ENCODE measurements around the gene RBM5. TPM values are rescaled to one million over a fixed set of nuclear protein-coding genes. Genes with fewer than 3 reads are reported as not detected.

The RBM5 gene
- total RNA-seq, 1 experiment from 2014 or later, result 92.1 TPM

- TF ChIP-seq ATF2 (CRISPR knock-in tag; IDR thresholded peaks at IDR 0.05; ENCODE audit: borderline replicate concordance, low read depth) (no peak), ZNF671 (CRISPR knock-in tag; IDR thresholded peaks at IDR 0.05) (no peak), PRRX2 (CRISPR knock-in tag; IDR thresholded peaks at IDR 0.05) (no peak), NFYB (CRISPR knock-in tag; conservative IDR thresholded peaks at IDR 0.05; ENCODE audit: low read depth) (peak; percentile 55), NR3C1 (CRISPR knock-in tag; conservative IDR thresholded peaks at IDR 0.05; ENCODE audit: low read depth) (no peak), STAT6 (CRISPR knock-in tag; conservative IDR thresholded peaks at IDR 0.05; ENCODE audit: low read depth) (no peak), HMGA2 (CRISPR knock-in tag; IDR thresholded peaks at IDR 0.05) (no peak), SMAD4 (CRISPR knock-in tag; IDR thresholded peaks at IDR 0.05) (no peak), NFE2L1 (CRISPR knock-in tag; IDR thresholded peaks at IDR 0.05) (peak; percentile 47; the same call in 1 of the 2 replicates), ATF1 (CRISPR knock-in tag; IDR thresholded peaks at IDR 0.05) (no peak), ZBTB21 (CRISPR knock-in tag; IDR thresholded peaks at IDR 0.05; ENCODE audit: borderline replicate concordance) (no peak), JUN (CRISPR knock-in tag; IDR thresholded peaks at IDR 0.05) (no peak), TEAD1 (CRISPR knock-in tag; IDR thresholded peaks at IDR 0.05) (peak; percentile 41; the same call in 1 of the 2 replicates), ELF4 (CRISPR knock-in tag; IDR thresholded peaks at IDR 0.05; ENCODE audit: low read depth) (no peak), RELA (CRISPR knock-in tag; IDR thresholded peaks at IDR 0.05; ENCODE audit: borderline replicate concordance) (0 out of 2 replicates have a peak, but pooled peaks have one; percentile 54), KAT7 (CRISPR knock-in tag; IDR thresholded peaks at IDR 0.05; ENCODE audit: borderline replicate concordance) (no peak), GABPB1 (CRISPR knock-in tag; IDR thresholded peaks at IDR 0.05) (peak; percentile 44; the same call in 1 of the 2 replicates), ZNF512 (CRISPR knock-in tag; IDR thresholded peaks at IDR 0.05; ENCODE audit: borderline replicate concordance) (no peak), CBFB (CRISPR knock-in tag; IDR thresholded peaks at IDR 0.05; ENCODE audit: low read depth) (no peak), RORB (CRISPR knock-in tag; IDR thresholded peaks at IDR 0.05) (no peak), ZNF232 (CRISPR knock-in tag; IDR thresholded peaks at IDR 0.05) (no peak), ZNF532 (CRISPR knock-in tag; IDR thresholded peaks at IDR 0.05; ENCODE audit: borderline replicate concordance) (no peak), SP1 (CRISPR knock-in tag; conservative IDR thresholded peaks at IDR 0.05) (peak; percentile 92)
- TF ChIP-seq, protein P1, sequence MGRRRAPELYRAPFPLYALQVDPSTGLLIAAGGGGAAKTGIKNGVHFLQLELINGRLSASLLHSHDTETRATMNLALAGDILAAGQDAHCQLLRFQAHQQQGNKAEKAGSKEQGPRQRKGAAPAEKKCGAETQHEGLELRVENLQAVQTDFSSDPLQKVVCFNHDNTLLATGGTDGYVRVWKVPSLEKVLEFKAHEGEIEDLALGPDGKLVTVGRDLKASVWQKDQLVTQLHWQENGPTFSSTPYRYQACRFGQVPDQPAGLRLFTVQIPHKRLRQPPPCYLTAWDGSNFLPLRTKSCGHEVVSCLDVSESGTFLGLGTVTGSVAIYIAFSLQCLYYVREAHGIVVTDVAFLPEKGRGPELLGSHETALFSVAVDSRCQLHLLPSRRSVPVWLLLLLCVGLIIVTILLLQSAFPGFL (CRISPR knock-in tag; IDR thresholded peaks at IDR 0.05; ENCODE audit: borderline replicate concordance), result no peak
Observed at GRCh38 chr3:50088725-50089608, at the start of gene RBM5 (continued).

Data from WTC11 (cell line).